Epithelial cell of proximal tubule (primary cell): ENCODE results near the gene KRTAP5-9. TPM values are rescaled to one million over a fixed set of nuclear protein-coding genes. Genes with fewer than 3 reads are reported as not detected.
"Not testable (repeated sequence)": the region's sequence is repeated elsewhere in the genome, so short reads cannot be mapped to it uniquely, and the experiment has no call there.

ENCODE experiments used
- DNase-seq: peaks from one replicate; pipeline ENCODE4 v3.0.0-alpha.2; 2011; ENCODE audit warnings: low read depth
- H3K4me3 ChIP-seq: 2 replicates; pipeline ENCODE4 v1.5.1; 2011; ENCODE audit warnings: low read depth, mild to moderate bottlenecking, low read length
- CTCF ChIP-seq: conservative IDR thresholded peaks from 2 replicates; pipeline ENCODE4 v1.5.1; 2012; ENCODE audit warnings: low read depth, mild to moderate bottlenecking, low read length
- total RNA-seq: library from RNA; depleted of rRNA; stranded (reverse); fragments of >200 nt; gene quantifications from 2 replicates; pipeline ENCODE4 v1.2.3, GENCODE V29; 2015

Gene KRTAP5-9
- total RNA-seq, 1 donor from 2014 or later = not detected

- H3K4me3 ChIP-seq = no peak overlapping the region
- no peak for DNase-seq
- TF ChIP-seq CTCF = no peak
These were observed 16.2 kb downstream of the KRTAP5-9 start for GRCh38 chr11:71564430-71564829.

- no peak for TF ChIP-seq CTCF
- no peak within 1 kb of the TSS for H3K4me3 ChIP-seq
- no peak for DNase-seq
These were observed 17.0 kb downstream of the KRTAP5-9 start, which contains the start of gene KRTAP5-10 for GRCh38 chr11:71565263-71565662. KRTAP5-10 (plus strand) TSS chr11:71565563; CDS start chr11:71565588, 25 bp downstream.

GRCh38 chr11:71566081-71566620 lies 17.9 kb downstream of the KRTAP5-9 start:
- DNase-seq = no peak
- no peak overlapping the region for H3K4me3 ChIP-seq
- no peak for TF ChIP-seq CTCF

- not testable (repeated sequence) for H3K4me3 ChIP-seq, DNase-seq
These were observed 18.7 kb downstream of the KRTAP5-9 start for GRCh38 chr11:71566626-71567599.

- not testable (repeated sequence) for H3K4me3 ChIP-seq, DNase-seq
These were observed 19.4 kb downstream of the KRTAP5-9 start for GRCh38 chr11:71567633-71568032.

GRCh38 chr11:71568704-71569349 lies 20.6 kb downstream of the KRTAP5-9 start:
- TF ChIP-seq CTCF = no peak
- H3K4me3 ChIP-seq = no peak overlapping the region
- no peak for DNase-seq

- not testable (repeated sequence) for DNase-seq, H3K4me3 ChIP-seq
These were observed 23.1 kb downstream of the KRTAP5-9 start for GRCh38 chr11:71571101-71571850.

GRCh38 chr11:71572811-71573210 lies 24.6 kb downstream of the KRTAP5-9 start:
- no peak overlapping the region for H3K4me3 ChIP-seq
- no peak for DNase-seq
- TF ChIP-seq CTCF = no peak
